ENCODE data around the gene LMLN. TPM values are rescaled to one million over a fixed set of nuclear protein-coding genes. Genes with fewer than 3 reads are reported as not detected.

The LMLN gene
- total RNA-seq, 3 donors from 2014 or later (not counting 1 experiment from before 2014, with no cell fraction given) = 2.3 to 4.5 (median 4.0) TPM

DNA sequence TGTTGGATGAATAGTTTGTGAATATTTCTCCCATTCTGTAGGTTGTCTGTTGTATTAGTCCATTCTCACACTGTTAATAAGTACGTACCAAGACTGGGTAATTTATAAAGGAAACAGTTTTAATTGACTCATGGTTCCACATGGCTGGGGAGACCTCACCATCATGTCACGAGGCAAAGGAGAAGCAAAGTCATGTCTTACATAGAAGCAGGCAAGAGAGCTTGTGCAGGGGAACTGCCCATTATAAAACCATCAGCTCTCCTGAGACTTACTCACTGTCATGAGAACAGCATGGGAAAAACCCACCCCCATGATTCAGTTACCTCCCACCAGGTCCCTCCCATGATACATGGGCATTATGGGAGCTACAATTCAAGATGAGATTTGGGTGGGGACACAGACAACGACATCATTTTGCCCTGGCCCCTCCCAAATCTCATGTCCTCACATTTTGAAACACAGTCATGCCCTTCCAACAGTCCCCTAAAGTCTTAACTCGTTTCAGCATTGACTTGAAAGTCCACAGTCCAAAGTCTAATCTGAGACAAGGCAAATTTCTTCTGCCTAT is 133.2 kb downstream of the LMLN start:
- DNase-seq (no peak), ATAC-seq (no peak)
- peaks cover 25% of the 10 kb centered on the region for H3K27me3 ChIP-seq (ENCODE audit: control insufficient read depth, insufficient read depth, low read length)
- TF ChIP-seq CTCF (IDR thresholded peaks at IDR 0.05) = no peak
- Mint-ChIP-seq H3K27me3 (ENCODE audit: low read depth in 2 of 2) (peaks cover 29 to 38% of the 10 kb centered on the region in 2 donors), H3K36me3 (no peaks in the 10 kb centered on the region), H3K4me3 (no peak overlapping the region), H3K27ac (no peak overlapping the region), H3K4me1 (no peaks in the 10 kb centered on the region), H3K9me3 (peaks cover 2 to 5% of the 10 kb centered on the region in 2 donors)
- intact Hi-C loops (cut with micrococcal nuclease) = no loop called here
- no peaks in the 10 kb centered on the region for H3K9me3 ChIP-seq (ENCODE audit: control insufficient read depth, insufficient read depth, low read length)
- no peaks in the 10 kb centered on the region for H3K36me3 ChIP-seq (ENCODE audit: control insufficient read depth, insufficient read depth, low read length)
- H3K27ac ChIP-seq (ENCODE audit: low read length) = no peak overlapping the region
- WGBS (ENCODE audit: insufficient coverage) = 69% methylated on average over 4 of the region's 4 CpGs
- no peaks in the 10 kb centered on the region for H3K4me1 ChIP-seq (ENCODE audit: control insufficient read depth, insufficient read depth, low read length)
- H3K4me3 ChIP-seq (ENCODE audit: low read length) = no peak overlapping the region

Other genes with a start within 250 kb of the LMLN start
- gene RUBCN, start 223.3 kb upstream of the LMLN start, total RNA-seq = 10 to 100 TPM; 51.2 to 58.5 (median 57.6) TPM
- 10 to 100 TPM; 58.0 to 75.6 (median 72.2) TPM for gene FYTTD1, start 210.3 kb upstream of the LMLN start, total RNA-seq
- 10 to 100 TPM; 68.1 to 90.5 (median 90.3) TPM for gene LRCH3, start 169.0 kb upstream of the LMLN start, total RNA-seq
- gene RPL35A, start 10.0 kb upstream of the LMLN start, total RNA-seq = 100 to 1,000 TPM; 693 to 869 (median 848) TPM

All from natural killer cell (primary cell).